GM12878 (cell line): ENCODE data around the gene GCNT2. TPM values are rescaled to one million over a fixed set of nuclear protein-coding genes. Genes with fewer than 3 reads are reported as not detected.

Source experiments
- ATAC-seq: fragments of 200-7000 bp; cut with Tn5 transposase; 3 replicates; pipeline ENCODE4 v1.9.1; 2020; ENCODE audit warnings: mild to moderate bottlenecking, moderate library complexity
- BruUV-seq: library from RNA; stranded (reverse); fragments of 400-500 nt; replicated peaks from 2 replicates; lab custom pipeline; 2021; lab: Mats Ljungman, UMichigan
- CTCF ChIA-PET: fragments of 300-600 bp; sonication (Branson Sonifier 250); formaldehyde crosslinking; extraction: SDS; loops from one replicate; lab custom pipeline; 2021; ENCODE audit warnings: inconsistent platforms; lab: Yijun Ruan, JAX
- POLR2A ChIA-PET: fragments of 350-600 bp; formaldehyde crosslinking; extraction: SDS; loops from one replicate; lab custom pipeline; 2021; ENCODE audit warnings: inconsistent platforms; lab: Charles Lee
- RAD21 ChIA-PET: fragments of 300-600 bp; sonication (Branson Sonifier 250); formaldehyde crosslinking; loops from one replicate; lab custom pipeline; 2023; ENCODE audit warnings: antibody characterized with exemption; ENCODE audit not compliant: unreplicated experiment; lab: Charles Lee
- SMC1A ChIA-PET: fragments of 300-600 bp; sonication (Branson Sonifier 250); formaldehyde crosslinking; loops from one replicate; lab custom pipeline; 2023; ENCODE audit not compliant: unreplicated experiment, uncharacterized antibody; lab: Charles Lee
- DNase-seq: peaks from one replicate; pipeline ENCODE4 v3.0.0-alpha.2; 2011; ENCODE audit warnings: low read depth, low spot score
- FAIRE-seq: peaks from 3 replicates; lab custom pipeline; 2011; peaks lifted over from hg19 to GRCh38; lab: Jason Lieb, UNC
- H2AFZ ChIP-seq: 2 replicates; pipeline ENCODE4 v1.6.0; 2011; ENCODE audit warnings: low read depth, low read length, control low read depth; ENCODE audit not compliant: control insufficient read depth
- H3K27ac ChIP-seq: 2 replicates; pipeline ENCODE4 v1.5.1; 2011; ENCODE audit warnings: control low read depth; ENCODE audit not compliant: control insufficient read depth, insufficient read depth
- H3K27me3 ChIP-seq, 2 experiments: replicated peaks in 1 of 2; 2 replicates each; pipeline versions ENCODE4 v1.6.0 to v1.6.1; 2011; ENCODE audit warnings: low read length in 1 of 2; ENCODE audit not compliant: control insufficient read depth in 2 of 2, insufficient read depth in 2 of 2
- H3K36me3 ChIP-seq, 2 experiments: 2 replicates each; pipeline ENCODE4 v1.5.1; 2011; ENCODE audit warnings: low read length in 1 of 2; ENCODE audit not compliant: control insufficient read depth in 2 of 2, insufficient read depth in 2 of 2
- H3K4me1 ChIP-seq: 2 replicates; pipeline ENCODE4 v1.6.1; 2011; ENCODE audit warnings: mild to moderate bottlenecking, low read length, moderate library complexity, mixed read lengths; ENCODE audit not compliant: control insufficient read depth, insufficient read depth
- H3K4me2 ChIP-seq: 2 replicates; pipeline ENCODE4 v1.6.0; 2011; ENCODE audit warnings: control low read depth; ENCODE audit not compliant: control insufficient read depth, insufficient read depth
- H3K4me3 ChIP-seq: fragments of 200-600 bp; sonication (generic); 2 replicates; pipeline ENCODE4 v1.5.1; 2016
- H3K79me2 ChIP-seq: 2 replicates; pipeline ENCODE4 v1.6.0; 2011; ENCODE audit warnings: low read length; ENCODE audit not compliant: control insufficient read depth, insufficient read depth
- H3K9ac ChIP-seq: 2 replicates; pipeline ENCODE4 v1.8.0; 2011; ENCODE audit warnings: low read length, control low read depth, mixed read lengths; ENCODE audit not compliant: control insufficient read depth, insufficient read depth
- H3K9me3 ChIP-seq: replicated peaks from 3 replicates; pipeline ENCODE4 v1.5.1; 2011; ENCODE audit warnings: mild to moderate bottlenecking, low read length; ENCODE audit not compliant: control insufficient read depth, insufficient read depth
- H4K20me1 ChIP-seq: 2 replicates; pipeline ENCODE4 v1.6.0; 2011; ENCODE audit not compliant: control insufficient read depth, insufficient read depth
- E2F4 ChIP-seq: IDR thresholded peaks from 2 replicates; pipeline ENCODE4 v1.6.1; 2012; ENCODE audit warnings: low read depth, low read length, improper control_type of control experiment
- MLLT1 ChIP-seq: fragments of 450-650 bp; IDR thresholded peaks from 2 replicates; pipeline ENCODE4 v1.6.1; 2016; ENCODE audit warnings: mild to moderate bottlenecking
- PAX5 ChIP-seq: IDR thresholded peaks from 2 replicates; pipeline ENCODE4 v1.6.1; 2011; ENCODE audit warnings: low read depth, low read length, borderline replicate concordance
- RAD51 ChIP-seq: fragments of 450-650 bp; IDR thresholded peaks from 2 replicates; pipeline ENCODE4 v1.6.1; 2016; ENCODE audit warnings: moderate library complexity, mild to moderate bottlenecking, inconsistent platforms
- RB1 ChIP-seq: fragments of 450-650 bp; formaldehyde crosslinking; IDR thresholded peaks from 2 replicates; pipeline ENCODE4 v1.6.1; 2017; ENCODE audit warnings: mild to moderate bottlenecking, borderline replicate concordance
- RCOR1 ChIP-seq: conservative IDR thresholded peaks from 2 replicates; pipeline ENCODE4 v1.6.1; 2012; ENCODE audit warnings: low read depth, low read length, improper control_type of control experiment
- ZNF384 ChIP-seq: IDR thresholded peaks from 2 replicates; pipeline ENCODE4 v1.6.1; 2012; ENCODE audit warnings: low read depth, mild to moderate bottlenecking, low read length, improper control_type of control experiment, borderline replicate concordance
- WGBS: methylation state at CpG from one replicate; pipeline ENCODE4 v1.1.6; 2016; ENCODE audit warnings: low lambda C conversion rate; ENCODE audit not compliant: insufficient replicate concordance, insufficient coverage; ENCODE audit errors: missing lambda C conversion rate; 5-methylcytosine and 5-hydroxymethylcytosine counted together
- in situ Hi-C: fragments of 300-500 bp; cut with MboI; formaldehyde crosslinking; loops from 9 replicates; pipeline ENCODE4 v1.14.3; 2018; ENCODE audit warnings: mixed read lengths
- intact Hi-C: fragments of 100-400 bp; cut with micrococcal nuclease; formaldehyde crosslinking; loops from one replicate; pipeline ENCODE4 v1.14.2; 2022; ENCODE audit not compliant: unreplicated experiment
- polyA plus RNA-seq, 11 experiments: library from polyadenylated mRNA; depleted of rRNA in 4 of 11; unstranded in 6 of 11; stranded (reverse) in 5 of 11; fragments of >200 nt; fragmentation: Nextera tagmentation in 4 of 11; fragmentation: Illumina TruSeq in 1 of 11; extraction: Ambion mirVana in 4 of 11; extraction: Trizol in 1 of 11; gene quantifications; 1 replicate in 1 of 11; 2 replicates in 10 of 11; pipeline versions ENCODE4 v1.2.1 to v1.2.3, GENCODE V29; 2011 to 2016; ENCODE audit warnings: inconsistent platforms in 2 of 11, missing spikeins in 2 of 11, low read depth in 1 of 11
- total RNA-seq, 4 experiments: library from RNA; depleted of rRNA in 3 of 4; stranded (reverse); fragments of >200 nt in 3 of 4; fragmentation: Illumina TruSeq in 1 of 4; extraction: Trizol in 1 of 4; gene quantifications; 2 replicates each; pipeline versions ENCODE4 v1.2.1 to v1.2.3, GENCODE V29; 2013 to 2021

Gene GCNT2
- total and polyA plus RNA-seq, 10 of the 15 experiments (the other 5 are each of a cell fraction or from before 2014, with no cell fraction given): 5.0 to 21.6 (median 11.9) TPM

GRCh38 chr6:10472634-10473033 is 48.5 kb upstream of the GCNT2 start:
- no peak overlapping the region for H3K9ac ChIP-seq
- BruUV-seq: no TSS peak
- peaks cover 0 to 3% of the 10 kb centered on the region in 2 experiments; a peak in 2 of 4 replicates for H3K27me3 ChIP-seq
- H3K79me2 ChIP-seq: no peaks in the 10 kb centered on the region
- H3K36me3 ChIP-seq: no peaks in the 10 kb centered on the region
- ChIA-PET SMC1A (interaction anchor here (1.0 kb wide), 1 partner anchor 13 kb away, joined by 3 read pairs; no protein-coding TSS in a partner anchor), CTCF (interaction anchor here (1.6 kb wide), 1 partner anchor 8 kb away, joined by 10 read pairs; no protein-coding TSS in a partner anchor), RAD21 (no interaction called here), POLR2A (no interaction called here)
- 93% methylated on average over 3 of the region's 3 CpGs for WGBS
- DNase-seq (no peak), FAIRE-seq (no peak), ATAC-seq (no peak)
- no peaks in the 10 kb centered on the region for H3K9me3 ChIP-seq
- no peak overlapping the region for H3K4me3 ChIP-seq
- no peak overlapping the region for H3K4me2 ChIP-seq
- TF ChIP-seq RCOR1 (no peak), E2F4 (no peak), PAX5 (no peak), RB1 (no peak), ZNF384 (no peak), MLLT1 (no peak), RAD51 (no peak)
- H3K4me1 ChIP-seq: no peaks in the 10 kb centered on the region
- no peak overlapping the region for H3K27ac ChIP-seq
- intact Hi-C loops (no loop called here), in situ Hi-C loops (loop anchor here (10.0 kb wide), 1 partner anchor 592 kb away; no protein-coding TSS in a partner anchor)
- H2AFZ ChIP-seq: no peak overlapping the region
- H4K20me1 ChIP-seq: no peaks in the 10 kb centered on the region
